Epithelial cell of esophagus (primary cell): ENCODE measurements around the gene NPEPL1.

ENCODE experiments used
- DNase-seq: peaks from one replicate; pipeline ENCODE4 v3.0.0; 2010; ENCODE audit warnings: low read depth
- H3K4me3 ChIP-seq: 2 replicates; pipeline ENCODE4 v1.5.1; 2011; ENCODE audit warnings: mild to moderate bottlenecking, low read length, control low read depth
- TF ChIP-seq, protein P1 (sequence below): IDR thresholded peaks from 2 replicates; pipeline ENCODE4 v1.5.1; 2011; ENCODE audit warnings: low read depth, mild to moderate bottlenecking, low read length, control low read depth, inconsistent platforms; ENCODE audit not compliant: insufficient read depth; ENCODE audit errors: missing control alignments

NPEPL1 gene

GRCh38 chr20:58731192-58731591, 38.6 kb downstream of the NPEPL1 start:
- TF ChIP-seq, protein P1, sequence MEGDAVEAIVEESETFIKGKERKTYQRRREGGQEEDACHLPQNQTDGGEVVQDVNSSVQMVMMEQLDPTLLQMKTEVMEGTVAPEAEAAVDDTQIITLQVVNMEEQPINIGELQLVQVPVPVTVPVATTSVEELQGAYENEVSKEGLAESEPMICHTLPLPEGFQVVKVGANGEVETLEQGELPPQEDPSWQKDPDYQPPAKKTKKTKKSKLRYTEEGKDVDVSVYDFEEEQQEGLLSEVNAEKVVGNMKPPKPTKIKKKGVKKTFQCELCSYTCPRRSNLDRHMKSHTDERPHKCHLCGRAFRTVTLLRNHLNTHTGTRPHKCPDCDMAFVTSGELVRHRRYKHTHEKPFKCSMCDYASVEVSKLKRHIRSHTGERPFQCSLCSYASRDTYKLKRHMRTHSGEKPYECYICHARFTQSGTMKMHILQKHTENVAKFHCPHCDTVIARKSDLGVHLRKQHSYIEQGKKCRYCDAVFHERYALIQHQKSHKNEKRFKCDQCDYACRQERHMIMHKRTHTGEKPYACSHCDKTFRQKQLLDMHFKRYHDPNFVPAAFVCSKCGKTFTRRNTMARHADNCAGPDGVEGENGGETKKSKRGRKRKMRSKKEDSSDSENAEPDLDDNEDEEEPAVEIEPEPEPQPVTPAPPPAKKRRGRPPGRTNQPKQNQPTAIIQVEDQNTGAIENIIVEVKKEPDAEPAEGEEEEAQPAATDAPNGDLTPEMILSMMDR: no peak
- H3K4me3 ChIP-seq: no peak overlapping the region
- DNase-seq: no peak

DNA sequence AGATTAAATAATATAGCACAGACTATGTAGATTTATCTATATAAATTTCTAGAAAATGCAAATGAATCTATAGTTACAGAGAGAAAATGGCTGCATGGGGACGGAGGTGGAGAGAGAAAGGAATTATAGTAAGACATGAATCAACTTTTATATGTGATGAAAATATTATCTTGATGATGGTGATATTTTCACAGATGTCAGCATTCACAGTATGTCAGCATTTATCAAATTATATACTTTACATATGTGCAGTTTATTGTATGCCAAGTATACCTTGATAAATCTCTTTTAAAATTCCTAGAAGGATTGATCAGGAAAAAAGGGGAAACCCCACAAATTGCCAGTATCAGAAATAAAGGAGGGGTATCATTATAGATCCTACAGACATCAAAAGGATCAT, 44.6 kb downstream of the NPEPL1 start:
- TF ChIP-seq, protein P1: no peak
- H3K4me3 ChIP-seq: no peak overlapping the region
- no peak for DNase-seq

- no peak for DNase-seq
- TF ChIP-seq, protein P1: no peak
- H3K4me3 ChIP-seq: no peak overlapping the region
Measured at GRCh38 chr20:58740356-58741308, 48.0 kb downstream of the NPEPL1 start.

DNA sequence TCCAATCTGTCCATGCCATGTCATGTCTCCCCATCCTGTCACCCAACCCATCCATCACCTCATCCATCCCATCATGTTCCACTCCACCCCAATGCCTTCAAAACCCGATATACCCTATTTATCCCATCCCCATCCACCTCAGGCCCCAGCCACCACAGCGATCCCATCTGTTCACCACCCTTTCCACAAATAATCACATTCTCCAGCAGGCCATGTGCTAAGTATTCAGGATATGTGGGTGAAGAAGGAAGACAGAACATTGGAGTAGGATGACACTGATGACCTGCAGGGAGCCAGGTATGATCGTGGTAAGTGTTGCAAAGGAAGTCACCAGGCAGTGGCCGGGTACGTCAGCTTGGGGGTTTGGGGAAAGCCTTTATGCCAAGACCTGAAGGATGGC, 48.8 kb downstream of the NPEPL1 start:
- DNase-seq: no peak
- H3K4me3 ChIP-seq: no peak overlapping the region
- TF ChIP-seq, protein P1: no peak

DNA sequence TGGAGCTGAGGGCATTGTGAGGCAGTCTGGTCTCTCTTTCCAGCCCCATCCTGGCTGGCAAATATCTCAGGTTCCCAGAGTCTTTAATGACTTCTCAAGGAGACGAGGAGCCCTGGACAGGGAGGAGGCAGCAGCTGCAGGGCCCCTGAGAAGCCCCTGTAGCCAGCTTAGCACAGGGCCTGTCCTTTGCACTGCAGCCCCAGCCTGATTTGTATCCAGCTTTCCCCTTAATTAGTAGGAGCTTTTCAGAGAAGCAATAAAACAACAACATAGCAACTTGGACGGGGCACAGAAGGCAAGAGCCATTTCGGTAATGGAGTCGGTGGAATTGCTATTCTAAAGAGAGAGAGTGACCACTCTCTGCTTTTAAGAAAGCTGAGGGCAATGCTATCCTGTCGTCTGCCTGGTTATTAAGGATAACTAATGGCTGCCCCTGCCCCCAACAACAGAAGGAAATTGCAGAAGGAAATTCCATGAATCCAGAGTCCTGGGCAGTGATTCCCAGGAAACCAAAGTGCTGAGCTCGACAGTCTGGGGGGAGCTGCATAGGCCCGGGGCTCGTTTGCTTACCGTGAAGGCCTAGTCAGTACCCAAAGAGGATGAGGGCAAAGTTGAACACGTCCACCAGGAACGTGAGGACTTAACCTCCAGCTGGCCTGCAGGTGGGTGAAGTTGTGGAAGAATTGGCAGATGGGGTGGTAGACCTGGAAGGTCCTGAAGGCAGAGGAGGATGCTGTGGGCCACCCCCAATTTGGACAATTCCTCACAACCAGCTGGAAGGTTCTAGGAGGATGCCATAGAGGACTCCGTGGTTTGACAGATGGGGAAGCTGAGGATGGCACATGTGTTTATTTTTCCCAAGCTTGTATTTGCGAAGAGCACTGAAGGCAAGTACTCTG, 50.3 kb downstream of the NPEPL1 start:
- no peak for DNase-seq
- TF ChIP-seq, protein P1: no peak

GRCh38 chr20:58743929-58744534, 51.4 kb downstream of the NPEPL1 start:
- no peak overlapping the region for H3K4me3 ChIP-seq
- TF ChIP-seq, protein P1: no peak
- no peak for DNase-seq

More for the DNA sequence above, 50.3 kb downstream of the NPEPL1 start:
- no peak overlapping the region for H3K4me3 ChIP-seq
